NOMO-1 treated with dmso at 0.1 percent for 144 hours (cell line): Measurements from ENCODE around the gene MRPL14.

Experiments
- DNase-seq: peaks from one replicate; lab custom pipeline; 2025; ENCODE audit not compliant: unreplicated experiment; lab: John Stamatoyannopoulos, UW

Gene MRPL14

GRCh38 chr6:44127186-44128019 lies at the start of gene MRPL14, which contains the start of gene TMEM63B:
TSS of gene MRPL14 (minus strand) at chr6:44127452. CDS start at chr6:44116611, 10,841 bp downstream.
TSS of gene TMEM63B (plus strand) at chr6:44127554. CDS start at chr6:44134585, 7,031 bp downstream.
- peak; percentile 73 for DNase-seq

- no peak for DNase-seq
These were observed 49.0 kb upstream of the MRPL14 start for GRCh38 chr6:44176130-44176761.

GRCh38 chr6:44172731-44173500 lies 45.7 kb upstream of the MRPL14 start:
- DNase-seq: peak; percentile 47

GRCh38 chr6:44171899-44172546 lies 44.8 kb upstream of the MRPL14 start:
- no peak for DNase-seq

GRCh38 chr6:44169886-44170570 lies 42.8 kb upstream of the MRPL14 start:
- no peak for DNase-seq

GRCh38 chr6:44169154-44169553 lies 41.9 kb upstream of the MRPL14 start:
- DNase-seq: no peak

- no peak for DNase-seq
These were observed 40.3 kb upstream of the MRPL14 start for GRCh38 chr6:44167567-44167966.

GRCh38 chr6:44166591-44167184 lies 39.4 kb upstream of the MRPL14 start:
- DNase-seq: no peak

- DNase-seq: no peak
These were observed 38.9 kb upstream of the MRPL14 start for GRCh38 chr6:44166116-44166515.

GRCh38 chr6:44162876-44163625 lies 35.8 kb upstream of the MRPL14 start:
- no peak for DNase-seq

- no peak for DNase-seq
These were observed 34.7 kb upstream of the MRPL14 start for GRCh38 chr6:44161997-44162338.

- DNase-seq: no peak
These were observed 31.5 kb upstream of the MRPL14 start, which contains the start of gene CAPN11 for GRCh38 chr6:44158770-44159228. TSS of gene CAPN11 (plus strand) at chr6:44158820. CDS start at chr6:44158849, 29 bp downstream.

GRCh38 chr6:44157152-44157521 lies 29.9 kb upstream of the MRPL14 start:
- DNase-seq: no peak

- no peak for DNase-seq
These were observed 29.4 kb upstream of the MRPL14 start for GRCh38 chr6:44156494-44157151.

GRCh38 chr6:44154067-44154466 lies 26.8 kb upstream of the MRPL14 start:
- no peak for DNase-seq

GRCh38 chr6:44152533-44152932 lies 25.3 kb upstream of the MRPL14 start:
- DNase-seq: no peak

- no peak for DNase-seq
These were observed 24.8 kb upstream of the MRPL14 start for GRCh38 chr6:44152109-44152461.

- no peak for DNase-seq
These were observed 24.3 kb upstream of the MRPL14 start for GRCh38 chr6:44151348-44152108.
